Amniotic epithelial cell (primary cell): ENCODE results near the gene PLEKHA5.
"Not testable (repeated sequence)": the region's sequence is repeated elsewhere in the genome, so short reads cannot be mapped to it uniquely, and the experiment has no call there.

Experiments used
- DNase-seq: peaks from one replicate; pipeline ENCODE4 v3.0.0-alpha.2; 2010; ENCODE audit warnings: low read depth

Gene PLEKHA5

GRCh38 chr12:19167708-19168107 lies 38.2 kb downstream of the PLEKHA5 start:
- no peak for DNase-seq

- DNase-seq, result no peak
These were observed 39.1 kb downstream of the PLEKHA5 start for GRCh38 chr12:19168644-19169043.

GRCh38 chr12:19169222-19169621 lies 39.7 kb downstream of the PLEKHA5 start:
- DNase-seq, result no peak

- not testable (repeated sequence) for DNase-seq
These were observed 40.8 kb downstream of the PLEKHA5 start for GRCh38 chr12:19170286-19170685.

- no peak for DNase-seq
These were observed 42.2 kb downstream of the PLEKHA5 start for GRCh38 chr12:19171731-19172130.

GRCh38 chr12:19177754-19178153 lies 48.2 kb downstream of the PLEKHA5 start:
- DNase-seq, result peak; percentile 25

- DNase-seq, result no peak
These were observed 50.5 kb downstream of the PLEKHA5 start for GRCh38 chr12:19179986-19180385.

GRCh38 chr12:19181666-19182426 lies 52.3 kb downstream of the PLEKHA5 start:
- peak; percentile 18 for DNase-seq

GRCh38 chr12:19183121-19183838 lies 53.7 kb downstream of the PLEKHA5 start:
- peak; percentile 27 for DNase-seq

GRCh38 chr12:19185262-19185929 lies 55.9 kb downstream of the PLEKHA5 start:
- DNase-seq, result no peak

GRCh38 chr12:19186722-19187661 lies 57.5 kb downstream of the PLEKHA5 start:
- peak; percentile 66 for DNase-seq

GRCh38 chr12:19189522-19189921 lies 60.0 kb downstream of the PLEKHA5 start:
- no peak for DNase-seq

- peak; percentile 46 for DNase-seq
These were observed 60.9 kb downstream of the PLEKHA5 start for GRCh38 chr12:19190292-19191031.

- peak; percentile 42 for DNase-seq
These were observed 61.6 kb downstream of the PLEKHA5 start for GRCh38 chr12:19191089-19191488.

GRCh38 chr12:19191563-19191962 lies 62.0 kb downstream of the PLEKHA5 start:
- DNase-seq, result peak; percentile 25

- DNase-seq, result no peak
These were observed 63.2 kb downstream of the PLEKHA5 start for GRCh38 chr12:19192710-19193109.

- no peak for DNase-seq
These were observed 65.4 kb downstream of the PLEKHA5 start for GRCh38 chr12:19194963-19195362.

GRCh38 chr12:19196959-19197630 lies 67.6 kb downstream of the PLEKHA5 start:
- DNase-seq, result peak; percentile 48

- peak; percentile 86 for DNase-seq
These were observed 68.7 kb downstream of the PLEKHA5 start for GRCh38 chr12:19198272-19198671.

- no peak for DNase-seq
These were observed 69.8 kb downstream of the PLEKHA5 start for GRCh38 chr12:19199332-19199731.
